Right lobe of liver (tissue), 4 donors: ENCODE data around the gene COL5A1.

ENCODE experiments used
- POLR2A ChIP-seq: fragments of 450-650 bp; IDR thresholded peaks from one replicate; pipeline ENCODE4 v1.6.1; 2017; ENCODE audit warnings: antibody characterized with exemption, mild to moderate bottlenecking
- TF ChIP-seq, protein P1 (sequence below), 4 donors: fragments of 200-600 bp in 3 of 4; fragments of 450-650 bp in 1 of 4; IDR thresholded peaks; one replicate each; pipeline versions ENCODE4 v1.5.1 to v1.8.0; 2016 to 2022; ENCODE audit warnings: antibody characterized with exemption in 4 of 4, mild to moderate bottlenecking in 2 of 4
- donor health status: DM: no; HTN: no; CAD: no.
- donor health status: DM: no; HTN: no; CAD: no.
- donor health status: DM: no; HTN: yes; CAD: no.

DNA sequence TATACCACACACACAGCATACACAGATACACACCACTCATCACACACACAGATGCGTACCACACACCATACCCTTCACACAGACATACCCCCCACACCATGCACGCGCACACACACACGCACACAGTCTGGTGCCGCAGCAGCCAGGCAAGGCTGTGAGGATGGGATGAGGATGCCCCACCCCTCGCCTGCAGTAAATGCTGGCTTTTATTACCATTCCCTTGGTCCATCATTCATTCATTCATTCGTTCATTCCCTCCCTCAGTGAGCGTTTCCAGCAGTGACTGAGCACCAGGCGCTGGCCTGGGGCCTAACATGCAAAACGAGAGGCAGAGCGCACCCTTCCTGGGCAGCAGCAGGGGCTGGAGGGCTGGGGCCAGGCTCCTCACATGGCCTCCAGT lies 187.3 kb downstream of the COL5A1 start:
- TF ChIP-seq POLR2A, result no peak
- TF ChIP-seq, protein P1, sequence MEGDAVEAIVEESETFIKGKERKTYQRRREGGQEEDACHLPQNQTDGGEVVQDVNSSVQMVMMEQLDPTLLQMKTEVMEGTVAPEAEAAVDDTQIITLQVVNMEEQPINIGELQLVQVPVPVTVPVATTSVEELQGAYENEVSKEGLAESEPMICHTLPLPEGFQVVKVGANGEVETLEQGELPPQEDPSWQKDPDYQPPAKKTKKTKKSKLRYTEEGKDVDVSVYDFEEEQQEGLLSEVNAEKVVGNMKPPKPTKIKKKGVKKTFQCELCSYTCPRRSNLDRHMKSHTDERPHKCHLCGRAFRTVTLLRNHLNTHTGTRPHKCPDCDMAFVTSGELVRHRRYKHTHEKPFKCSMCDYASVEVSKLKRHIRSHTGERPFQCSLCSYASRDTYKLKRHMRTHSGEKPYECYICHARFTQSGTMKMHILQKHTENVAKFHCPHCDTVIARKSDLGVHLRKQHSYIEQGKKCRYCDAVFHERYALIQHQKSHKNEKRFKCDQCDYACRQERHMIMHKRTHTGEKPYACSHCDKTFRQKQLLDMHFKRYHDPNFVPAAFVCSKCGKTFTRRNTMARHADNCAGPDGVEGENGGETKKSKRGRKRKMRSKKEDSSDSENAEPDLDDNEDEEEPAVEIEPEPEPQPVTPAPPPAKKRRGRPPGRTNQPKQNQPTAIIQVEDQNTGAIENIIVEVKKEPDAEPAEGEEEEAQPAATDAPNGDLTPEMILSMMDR (IDR thresholded peaks at IDR 0.05), result no peak
